HG02938 (cell line): Measurements from ENCODE around the gene HIBCH.
"Not testable (repeated sequence)": the region's sequence is repeated elsewhere in the genome, so short reads cannot be mapped to it uniquely, and the experiment has no call there.

Experiments used
- ATAC-seq: cut with Tn5 transposase; IDR thresholded peaks from one replicate; pipeline ENCODE4 v1.9.1; 2021; ENCODE audit warnings: mild to moderate bottlenecking, moderate library complexity; ENCODE audit not compliant: unreplicated experiment

HIBCH gene

GRCh38 chr2:190311893-190312634 is 7.6 kb downstream of the HIBCH start:
- no peak for ATAC-seq

- ATAC-seq, result no peak
These were observed 11.6 kb downstream of the HIBCH start for GRCh38 chr2:190308031-190308430.

DNA sequence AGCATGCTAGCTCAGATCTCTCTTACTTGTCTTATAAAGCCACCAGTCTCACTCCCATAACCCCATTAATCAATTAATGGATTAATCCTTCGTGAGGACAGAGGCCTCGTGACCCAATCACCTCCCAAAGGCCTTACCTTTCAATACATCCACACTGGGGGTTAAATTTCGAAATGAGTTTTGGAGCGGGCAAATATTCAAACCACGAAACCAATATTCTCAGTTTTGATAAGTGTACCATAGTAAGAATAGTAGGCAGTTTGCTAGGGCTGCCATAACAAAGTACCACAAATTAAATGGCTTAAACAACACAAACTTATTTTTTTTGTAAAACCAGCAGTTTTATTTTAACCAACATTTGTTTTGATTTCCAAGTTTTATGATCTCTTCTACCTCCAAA is 15.2 kb downstream of the HIBCH start:
- no peak for ATAC-seq

GRCh38 chr2:190303647-190304046 is 16.0 kb downstream of the HIBCH start:
- no peak for ATAC-seq

DNA sequence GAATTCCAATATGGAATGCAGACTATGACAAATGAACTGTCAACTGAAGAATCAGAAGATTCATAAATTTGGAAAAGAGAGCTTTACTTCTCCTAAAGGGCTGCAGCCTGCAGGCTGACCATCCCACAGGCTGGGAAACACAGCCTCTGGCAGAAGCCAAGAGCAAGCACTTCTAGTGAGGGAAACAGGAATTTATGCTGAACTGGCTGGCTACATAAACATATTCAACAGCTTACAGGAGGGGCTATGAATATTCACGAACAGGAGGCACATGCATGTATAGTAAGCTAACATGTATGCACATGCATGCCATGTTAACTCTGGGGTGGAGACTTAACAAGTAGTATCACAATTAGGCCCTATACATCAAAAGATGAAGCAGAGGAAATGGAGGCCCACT is 17.6 kb downstream of the HIBCH start:
- no peak for ATAC-seq

DNA sequence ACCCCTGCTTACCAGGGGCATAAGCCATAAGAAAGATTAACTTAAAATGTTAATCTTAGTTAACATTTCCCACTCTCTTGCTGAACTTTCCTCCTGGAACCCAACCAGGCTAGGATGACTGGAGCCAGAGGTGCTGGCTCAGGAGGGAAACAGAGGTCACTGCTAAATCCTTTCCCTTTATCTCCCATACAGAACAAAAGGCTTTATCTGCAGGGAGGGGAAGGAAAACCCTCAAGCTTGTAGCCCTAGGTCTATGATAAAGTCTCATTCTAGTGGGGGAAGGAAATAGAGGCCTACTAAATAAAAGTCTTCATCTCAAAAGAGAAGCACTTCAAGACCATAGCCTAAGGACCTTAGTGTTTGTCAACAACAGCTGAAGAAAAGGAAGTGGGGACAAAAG is 18.6 kb downstream of the HIBCH start:
- no peak for ATAC-seq

DNA sequence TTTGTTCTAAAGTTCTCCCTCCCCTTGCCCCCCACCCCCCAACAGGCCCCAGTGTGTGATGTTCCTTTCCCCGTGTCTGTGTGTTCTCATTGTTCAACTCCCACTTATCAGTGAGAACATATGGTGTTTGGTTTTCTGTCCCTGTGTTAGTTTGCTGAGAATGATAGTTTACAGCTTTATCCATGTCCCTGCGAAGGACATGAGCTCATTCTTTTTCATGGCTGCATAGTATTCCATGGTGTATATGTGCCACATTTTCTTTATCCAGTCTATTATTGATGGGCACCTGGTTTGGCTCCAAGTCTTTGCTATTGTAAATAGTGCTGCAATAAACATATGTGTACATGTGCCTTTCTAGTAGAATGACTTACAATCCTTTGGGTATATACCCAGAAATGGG is 21.7 kb downstream of the HIBCH start:
- not testable (repeated sequence) for ATAC-seq

GRCh38 chr2:190283783-190284182 is 35.8 kb downstream of the HIBCH start:
- ATAC-seq, result no peak

- no peak for ATAC-seq
These were observed 38.9 kb downstream of the HIBCH start for GRCh38 chr2:190280565-190281350.

DNA sequence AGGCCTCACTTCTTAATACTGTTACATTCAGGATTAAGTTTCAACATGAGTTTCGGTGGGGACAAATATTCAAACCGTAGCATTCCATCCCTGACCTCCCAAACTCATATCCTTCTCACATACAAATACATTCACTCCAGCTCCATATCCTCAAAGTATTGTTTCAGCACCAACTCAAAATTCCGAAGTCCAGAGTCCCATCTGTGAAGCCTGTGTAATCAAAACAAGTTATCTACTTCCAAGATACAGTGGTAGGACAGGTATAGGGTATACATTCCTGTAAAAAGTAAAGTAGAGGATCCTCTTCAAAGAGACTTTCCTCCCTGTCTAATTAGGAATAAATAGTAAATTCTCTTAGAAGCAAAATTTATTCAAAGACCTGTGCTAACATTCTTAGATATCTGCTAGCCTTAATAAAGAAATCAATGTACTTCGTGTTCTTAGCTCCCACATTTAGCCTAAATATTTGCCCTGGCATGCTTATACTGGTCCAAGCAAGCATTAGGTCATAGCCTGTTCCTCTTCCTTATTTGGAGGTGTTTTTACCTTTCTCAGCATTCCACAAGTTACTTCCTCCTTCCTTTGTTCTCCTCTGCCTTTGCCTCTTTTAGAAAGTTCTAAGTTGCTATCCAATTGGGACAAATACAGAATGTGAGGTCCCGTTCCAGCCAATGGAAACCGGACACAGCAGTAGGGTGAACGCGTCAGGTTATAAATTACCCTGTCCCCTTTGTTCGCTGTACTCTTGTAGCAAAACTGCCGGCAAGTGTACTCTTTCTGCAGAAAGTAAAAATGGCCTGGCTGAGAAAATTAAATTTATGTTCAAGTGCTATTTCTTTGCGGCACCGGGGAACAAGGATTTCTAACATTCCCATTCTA is 40.1 kb downstream of the HIBCH start:
- ATAC-seq, result not testable (repeated sequence)

- ATAC-seq, result no peak
These were observed 42.2 kb downstream of the HIBCH start for GRCh38 chr2:190277234-190278112.

DNA sequence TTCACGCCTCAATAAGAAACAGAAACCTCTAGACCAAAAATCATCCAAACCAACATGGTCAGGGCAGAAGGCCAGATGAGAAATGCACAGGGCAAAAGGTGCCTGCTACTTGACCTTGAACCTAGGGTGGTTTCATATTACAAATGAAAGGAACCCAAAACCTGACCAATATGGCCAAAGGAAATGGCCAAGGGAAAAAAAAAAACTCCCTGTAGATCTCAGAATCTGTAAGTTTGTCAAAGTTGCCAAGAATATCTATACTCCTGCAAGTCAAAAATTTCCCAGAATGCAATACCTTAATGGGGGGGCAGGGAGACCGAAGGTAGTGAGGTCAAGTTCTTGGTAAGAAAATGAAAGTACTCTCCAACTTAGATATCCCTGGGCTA is 47.2 kb downstream of the HIBCH start:
- no peak for ATAC-seq

DNA sequence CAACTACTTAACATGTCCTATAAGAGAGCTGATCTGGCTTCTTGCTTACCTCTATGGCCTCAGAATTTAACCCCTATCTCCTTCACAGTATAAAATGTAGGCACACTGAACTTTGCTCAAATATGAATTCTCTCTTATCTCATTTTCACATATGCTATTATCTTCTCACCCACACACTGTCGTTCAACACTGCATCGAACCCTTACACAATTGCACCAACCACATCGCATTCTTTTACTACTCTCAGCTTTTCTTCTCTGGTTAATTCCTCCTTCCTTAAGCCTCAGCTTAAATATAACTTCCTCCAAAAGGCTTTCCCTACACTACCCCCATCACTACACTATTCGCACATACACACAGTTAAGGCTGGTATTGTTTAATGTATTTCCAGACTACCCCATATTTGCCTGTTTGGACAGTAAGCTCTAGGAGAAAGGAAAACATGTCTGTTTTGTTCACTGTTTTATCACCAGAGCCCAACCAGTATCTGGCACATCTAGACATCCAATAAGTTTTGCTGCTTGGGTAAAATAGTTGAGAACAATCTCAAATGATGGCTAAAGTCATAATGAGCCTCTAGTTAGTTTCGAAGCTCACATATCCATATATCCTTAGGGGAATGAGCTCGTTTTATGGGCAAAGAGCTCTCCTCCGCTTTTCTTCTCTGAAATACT is 47.7 kb downstream of the HIBCH start:
- no peak for ATAC-seq

DNA sequence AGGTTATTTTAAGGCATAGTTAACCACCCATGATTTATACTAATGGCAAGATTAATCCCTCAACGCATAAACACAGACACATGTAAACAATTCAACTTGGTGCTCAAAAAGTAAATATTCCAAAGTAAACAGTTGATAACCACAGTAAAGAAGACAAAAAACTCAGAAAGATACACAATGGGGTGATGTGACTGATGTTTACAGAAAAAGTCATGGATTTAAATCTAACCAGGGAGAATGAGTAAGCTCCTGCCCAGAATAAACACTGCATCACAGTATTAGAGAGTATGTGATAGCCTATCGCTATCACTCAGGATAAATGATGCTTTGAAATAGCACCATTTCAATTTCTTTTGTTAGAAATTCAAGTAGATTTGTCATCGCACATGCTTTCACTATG is 49.3 kb downstream of the HIBCH start:
- ATAC-seq, result no peak

DNA sequence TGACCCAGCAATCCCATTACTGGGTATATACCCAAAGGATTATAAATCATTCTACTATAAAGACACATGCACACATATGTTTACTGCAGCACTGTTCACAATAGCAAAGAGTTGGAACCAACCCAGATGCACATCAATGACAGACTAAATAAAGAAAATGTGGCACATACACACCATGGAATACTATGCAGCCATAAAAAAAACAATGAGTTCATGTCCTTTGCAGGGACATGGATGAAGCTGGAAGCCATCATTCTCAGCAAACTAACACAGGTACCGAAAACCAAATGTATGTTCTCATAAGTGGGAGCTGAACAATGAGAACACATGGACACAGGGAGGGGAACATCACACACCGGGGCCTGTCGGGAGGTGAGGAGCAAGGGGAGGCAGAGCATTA is 49.9 kb downstream of the HIBCH start:
- not testable (repeated sequence) for ATAC-seq

- ATAC-seq, result no peak
These were observed 52.3 kb downstream of the HIBCH start for GRCh38 chr2:190267302-190267701.

- no peak for ATAC-seq
These were observed 53.3 kb downstream of the HIBCH start for GRCh38 chr2:190266314-190266713.

DNA sequence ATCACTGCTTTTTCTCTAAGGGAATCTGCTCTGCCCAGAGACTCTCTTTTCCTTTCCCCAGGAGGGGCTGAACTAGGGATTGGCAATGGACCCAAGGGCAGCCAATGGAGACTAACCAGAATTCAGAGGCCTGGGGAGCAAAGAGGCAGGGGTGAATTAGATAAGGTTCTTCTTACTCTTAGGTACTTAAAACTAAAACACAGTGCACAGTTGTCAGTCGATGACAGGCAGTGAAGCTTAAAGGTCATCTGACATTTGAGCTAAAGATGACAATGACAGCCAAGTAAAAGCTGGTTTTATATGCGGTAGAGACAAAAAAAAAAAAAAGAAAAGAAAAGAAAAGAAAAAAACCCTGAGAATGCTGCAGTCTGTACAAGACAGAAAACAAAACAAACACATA is 57.8 kb downstream of the HIBCH start:
- ATAC-seq, result no peak

DNA sequence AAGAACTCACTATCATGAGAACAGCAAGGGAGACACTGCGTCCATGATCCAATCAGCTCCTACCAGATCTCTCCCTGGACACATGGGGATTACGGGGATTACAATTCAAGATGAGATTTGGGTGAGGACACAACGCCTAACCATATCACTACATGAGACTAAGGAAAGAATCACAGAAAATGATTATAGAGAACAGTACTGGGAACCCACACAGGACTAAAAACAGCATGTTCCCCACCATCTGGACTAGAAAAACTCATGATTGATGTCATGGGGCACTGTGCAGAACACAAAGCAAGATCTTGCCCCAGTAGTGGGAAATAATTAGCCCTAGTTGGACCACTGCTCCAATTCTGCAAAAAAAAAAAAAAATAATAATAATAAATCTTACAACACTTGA is 63.5 kb downstream of the HIBCH start:
- ATAC-seq, result no peak

- no peak for ATAC-seq
These were observed 64.0 kb downstream of the HIBCH start for GRCh38 chr2:190255676-190256075.
